Kidney epithelial cell (primary cell): ENCODE results near the gene AQP12A. TPM values are rescaled to one million over a fixed set of nuclear protein-coding genes. Genes with fewer than 3 reads are reported as not detected.
"Not testable (repeated sequence)": the region's sequence is repeated elsewhere in the genome, so short reads cannot be mapped to it uniquely, and the experiment has no call there.

Experiments used
- DNase-seq: peaks from one replicate; pipeline ENCODE4 v3.0.0-alpha.2; 2010; ENCODE audit warnings: low read depth
- H3K27me3 ChIP-seq: 2 replicates; pipeline ENCODE4 v1.6.0; 2011; ENCODE audit warnings: low read length; ENCODE audit not compliant: control insufficient read depth, insufficient read depth
- H3K36me3 ChIP-seq: 2 replicates; pipeline ENCODE4 v1.5.1; 2011; ENCODE audit warnings: low read length; ENCODE audit not compliant: control insufficient read depth, insufficient read depth
- H3K4me3 ChIP-seq: 2 replicates; pipeline ENCODE4 v1.5.1; 2011; ENCODE audit warnings: low read depth, mild to moderate bottlenecking, control low read depth, low read length
- total RNA-seq: library from RNA; depleted of rRNA; stranded (reverse); fragments of >200 nt; gene quantifications from 2 replicates; pipeline ENCODE4 v1.2.3, GENCODE V29; 2015
- TF ChIP-seq, protein P1 (sequence below): IDR thresholded peaks from 2 replicates; pipeline ENCODE4 v1.5.1; 2011; ENCODE audit warnings: mild to moderate bottlenecking, moderate library complexity, low read length, control low read depth, inconsistent platforms; ENCODE audit not compliant: insufficient read depth, poor library complexity, severe bottlenecking

AQP12A gene, protein sequence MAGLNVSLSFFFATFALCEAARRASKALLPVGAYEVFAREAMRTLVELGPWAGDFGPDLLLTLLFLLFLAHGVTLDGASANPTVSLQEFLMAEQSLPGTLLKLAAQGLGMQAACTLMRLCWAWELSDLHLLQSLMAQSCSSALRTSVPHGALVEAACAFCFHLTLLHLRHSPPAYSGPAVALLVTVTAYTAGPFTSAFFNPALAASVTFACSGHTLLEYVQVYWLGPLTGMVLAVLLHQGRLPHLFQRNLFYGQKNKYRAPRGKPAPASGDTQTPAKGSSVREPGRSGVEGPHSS
- not detected in 2 replicates for total RNA-seq

DNA sequence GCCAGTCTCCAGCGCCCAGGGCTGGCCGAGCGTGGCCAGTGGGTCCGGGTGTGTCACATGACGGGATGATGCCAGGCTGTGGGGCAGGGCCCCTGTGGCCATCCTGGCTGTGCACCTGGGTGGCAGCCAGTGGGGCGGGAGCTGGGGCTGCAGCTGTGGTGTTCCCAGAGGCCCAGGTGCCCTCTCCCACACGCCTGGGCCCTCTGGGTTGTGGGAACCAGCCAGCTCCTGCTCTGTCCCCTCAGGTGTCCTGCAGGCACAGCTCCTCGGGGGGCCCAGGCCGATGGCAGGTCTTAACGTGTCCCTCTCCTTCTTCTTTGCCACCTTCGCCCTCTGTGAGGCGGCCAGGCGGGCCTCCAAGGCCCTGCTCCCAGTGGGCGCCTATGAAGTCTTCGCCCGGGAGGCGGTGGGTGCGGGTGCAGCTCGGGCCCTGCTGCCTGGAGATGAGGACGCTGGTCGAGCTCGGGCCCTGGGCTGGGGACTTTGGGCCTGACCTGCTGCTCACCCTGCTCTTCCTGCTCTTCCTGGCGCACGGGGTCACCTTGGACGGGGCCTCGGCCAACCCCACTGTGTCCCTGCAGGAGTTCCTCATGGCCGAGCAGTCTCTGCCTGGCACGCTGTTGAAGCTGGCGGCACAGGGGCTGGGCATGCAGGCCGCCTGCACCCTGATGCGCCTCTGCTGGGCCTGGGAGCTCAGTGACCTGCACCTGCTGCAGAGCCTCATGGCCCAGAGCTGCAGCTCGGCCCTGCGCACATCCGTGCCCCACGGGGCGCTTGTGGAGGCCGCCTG is at the start of gene AQP12A:
TSS of gene AQP12A (plus strand) at position 236 of the 790 bp plus-strand sequence. CDS start at position 284, 48 bp downstream.
- DNase-seq, H3K36me3 ChIP-seq, H3K4me3 ChIP-seq: not testable (repeated sequence)
- peaks cover 17% of the 10 kb centered on the region for H3K27me3 ChIP-seq

DNA sequence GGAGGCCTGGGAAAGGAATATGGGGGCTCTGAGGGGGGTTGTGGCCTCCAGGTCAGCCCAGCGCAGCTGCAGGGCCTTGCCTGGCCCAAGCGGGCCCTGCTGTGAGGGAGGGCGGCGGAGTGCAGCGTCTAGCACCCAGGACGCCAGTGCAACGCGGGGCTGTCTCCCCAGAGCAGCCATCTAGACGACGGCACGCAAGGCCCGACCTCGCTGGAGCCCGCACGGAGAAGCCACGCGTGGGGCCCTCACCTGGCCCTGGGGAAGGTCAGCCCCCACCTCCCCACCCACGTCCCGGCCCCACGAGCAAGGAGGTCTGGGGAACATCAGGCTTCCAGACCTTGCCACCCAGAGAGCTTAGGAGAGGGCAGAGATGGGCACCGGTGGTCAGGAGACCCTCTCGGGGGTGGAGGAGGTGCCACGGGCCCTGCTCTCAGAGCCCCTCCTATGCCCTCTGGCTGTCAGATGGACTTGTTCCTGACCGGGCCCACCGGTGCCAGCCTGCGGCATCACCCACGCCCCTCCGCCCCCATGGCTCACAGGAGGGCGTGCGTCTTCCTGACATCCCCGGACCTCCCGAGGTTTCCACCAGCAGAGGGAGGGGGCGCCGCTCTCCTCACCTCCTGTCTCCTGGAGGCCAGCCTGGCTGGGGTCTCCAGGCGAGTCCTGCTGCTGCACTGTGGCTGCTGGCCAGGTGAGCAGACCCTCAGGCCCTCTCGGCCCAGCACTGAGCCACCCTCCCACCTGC is 49.4 kb upstream of the AQP12A start:
- Histone ChIP-seq H3K36me3 (no peaks in the 10 kb centered on the region), H3K4me3 (no peak overlapping the region), H3K27me3 (peaks cover 14% of the 10 kb centered on the region)
- TF ChIP-seq, protein P1, sequence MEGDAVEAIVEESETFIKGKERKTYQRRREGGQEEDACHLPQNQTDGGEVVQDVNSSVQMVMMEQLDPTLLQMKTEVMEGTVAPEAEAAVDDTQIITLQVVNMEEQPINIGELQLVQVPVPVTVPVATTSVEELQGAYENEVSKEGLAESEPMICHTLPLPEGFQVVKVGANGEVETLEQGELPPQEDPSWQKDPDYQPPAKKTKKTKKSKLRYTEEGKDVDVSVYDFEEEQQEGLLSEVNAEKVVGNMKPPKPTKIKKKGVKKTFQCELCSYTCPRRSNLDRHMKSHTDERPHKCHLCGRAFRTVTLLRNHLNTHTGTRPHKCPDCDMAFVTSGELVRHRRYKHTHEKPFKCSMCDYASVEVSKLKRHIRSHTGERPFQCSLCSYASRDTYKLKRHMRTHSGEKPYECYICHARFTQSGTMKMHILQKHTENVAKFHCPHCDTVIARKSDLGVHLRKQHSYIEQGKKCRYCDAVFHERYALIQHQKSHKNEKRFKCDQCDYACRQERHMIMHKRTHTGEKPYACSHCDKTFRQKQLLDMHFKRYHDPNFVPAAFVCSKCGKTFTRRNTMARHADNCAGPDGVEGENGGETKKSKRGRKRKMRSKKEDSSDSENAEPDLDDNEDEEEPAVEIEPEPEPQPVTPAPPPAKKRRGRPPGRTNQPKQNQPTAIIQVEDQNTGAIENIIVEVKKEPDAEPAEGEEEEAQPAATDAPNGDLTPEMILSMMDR = no peak
- no peak for DNase-seq

DNA sequence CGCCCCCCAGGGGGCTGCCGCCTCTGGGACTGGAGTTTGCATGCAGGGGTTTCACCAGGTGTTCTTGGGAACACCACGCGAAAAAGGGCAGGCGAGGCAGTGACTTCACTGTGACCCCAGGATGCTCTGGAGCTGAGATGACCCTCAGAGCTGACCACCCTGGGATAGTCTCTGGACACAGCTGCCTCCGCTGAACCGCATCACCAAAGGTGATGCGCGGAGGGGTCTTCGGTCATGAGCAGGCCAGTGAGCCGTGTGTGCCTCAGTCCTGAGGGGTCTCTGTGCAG is 48.9 kb upstream of the AQP12A start:
- no peak overlapping the region for H3K4me3 ChIP-seq
- DNase-seq = no peak
- peaks cover 19% of the 10 kb centered on the region for H3K27me3 ChIP-seq
- H3K36me3 ChIP-seq = no peaks in the 10 kb centered on the region
- TF ChIP-seq, protein P1 = no peak

DNA sequence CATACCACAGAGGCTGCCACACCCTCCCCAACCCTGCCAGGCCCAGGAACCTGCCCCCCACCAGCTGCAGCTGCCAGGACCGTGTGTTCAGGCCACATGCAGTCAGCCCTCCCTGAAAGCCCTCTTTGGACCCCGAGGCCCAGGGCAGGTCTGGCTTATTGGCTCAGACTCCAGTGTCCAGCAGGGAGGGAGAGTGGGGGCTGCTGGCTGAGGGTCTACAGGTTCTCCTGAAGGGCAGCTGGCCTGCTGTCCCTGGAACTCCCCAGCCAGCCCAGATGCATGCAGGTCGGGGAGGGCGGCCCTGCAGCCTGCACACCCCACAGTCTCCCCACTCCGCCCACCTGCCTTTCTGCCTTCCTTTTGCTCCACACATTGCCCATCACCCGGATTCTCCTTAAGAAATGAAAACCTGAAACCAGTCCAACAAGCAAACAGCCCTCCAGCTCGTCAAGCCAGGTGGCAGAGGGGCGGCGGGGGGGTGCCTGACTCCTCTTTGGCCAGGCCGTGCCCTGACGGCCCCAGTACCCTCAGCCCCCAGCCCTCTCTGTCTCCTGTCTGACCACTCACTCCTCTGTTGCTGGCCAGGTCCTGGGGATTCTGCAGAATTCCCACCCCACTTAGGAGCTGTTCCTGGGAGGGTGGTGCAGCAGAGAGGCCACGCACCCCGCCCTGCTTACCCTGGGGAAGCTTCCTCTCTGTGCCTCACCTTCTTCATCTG is 48.4 kb upstream of the AQP12A start:
- Histone ChIP-seq H3K27me3 (peaks cover 24% of the 10 kb centered on the region), H3K4me3 (no peak overlapping the region), H3K36me3 (no peaks in the 10 kb centered on the region)
- TF ChIP-seq, protein P1 = no peak
- no peak for DNase-seq

DNA sequence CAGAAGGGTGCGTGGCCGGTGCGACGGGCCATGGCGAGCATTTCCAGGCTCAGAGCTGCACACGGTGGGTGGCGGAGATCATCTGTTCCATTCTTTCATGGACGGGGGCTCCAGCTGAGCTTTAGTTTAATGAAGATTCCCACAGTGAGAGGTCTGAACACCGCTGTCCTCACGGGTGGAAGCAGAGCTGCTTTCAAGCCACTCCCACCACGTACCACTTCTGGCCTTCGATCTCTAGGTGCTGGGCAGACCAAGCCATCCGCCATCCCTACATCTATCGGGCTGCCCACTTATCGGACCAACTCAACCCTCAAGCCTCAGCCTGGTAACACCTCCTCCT is 47.9 kb upstream of the AQP12A start:
- Histone ChIP-seq H3K4me3 (no peak overlapping the region), H3K27me3 (peaks cover 30% of the 10 kb centered on the region), H3K36me3 (no peaks in the 10 kb centered on the region)
- TF ChIP-seq, protein P1 = no peak
- no peak for DNase-seq
